IMR-90 (cell line): ENCODE data around the gene KIRREL1.

Experiments
- BHLHE40 ChIP-seq: fragments of 150-350 bp; IDR thresholded peaks from 2 replicates; pipeline ENCODE4 v1.6.1; 2016; ENCODE audit warnings: mild to moderate bottlenecking, low read depth, low read length
- CEBPB ChIP-seq: IDR thresholded peaks from 2 replicates; pipeline ENCODE4 v1.6.1; 2012; ENCODE audit warnings: low read depth, low read length, improper control_type of control experiment
- CHD1 ChIP-seq: IDR thresholded peaks from 2 replicates; pipeline ENCODE4 v1.6.1; 2012; ENCODE audit warnings: low read depth, low read length, improper control_type of control experiment
- CTCF ChIP-seq: conservative IDR thresholded peaks from 2 replicates; pipeline ENCODE4 v1.5.1; 2012; ENCODE audit warnings: mild to moderate bottlenecking, low read depth, low read length, improper control_type of control experiment
- FOS ChIP-seq: fragments of 150-350 bp; IDR thresholded peaks from 2 replicates; pipeline ENCODE4 v1.6.1; 2016; ENCODE audit warnings: low read depth, low read length
- MAFK ChIP-seq: IDR thresholded peaks from 2 replicates; pipeline ENCODE4 v1.6.1; 2012; ENCODE audit warnings: low read depth, low read length, improper control_type of control experiment
- NFE2L2 ChIP-seq: fragments of 150-350 bp; IDR thresholded peaks from 2 replicates; pipeline ENCODE4 v1.6.1; 2016; ENCODE audit warnings: low read depth, mild to moderate bottlenecking, low read length
- POLR2A ChIP-seq: IDR thresholded peaks from 2 replicates; pipeline ENCODE4 v1.6.1; 2012; ENCODE audit warnings: mild to moderate bottlenecking, low read depth, low read length
- RAD21 ChIP-seq: IDR thresholded peaks from 2 replicates; pipeline ENCODE4 v1.6.1; 2012; ENCODE audit warnings: low read length, improper control_type of control experiment
- RCOR1 ChIP-seq: IDR thresholded peaks from 2 replicates; pipeline ENCODE4 v1.6.1; 2012; ENCODE audit warnings: mild to moderate bottlenecking, low read length, improper control_type of control experiment; ENCODE audit not compliant: insufficient replicate concordance
- RFX5 ChIP-seq: IDR thresholded peaks from 2 replicates; pipeline ENCODE4 v1.8.0; 2012; ENCODE audit warnings: low read depth, mild to moderate bottlenecking, low read length, moderate library complexity
- USF2 ChIP-seq: fragments of 150-350 bp; IDR thresholded peaks from 2 replicates; pipeline ENCODE4 v1.6.1; 2017; ENCODE audit warnings: mild to moderate bottlenecking, antibody characterized with exemption, low read length, low read depth
- TF ChIP-seq, protein P1 (sequence below): fragments of 150-350 bp; IDR thresholded peaks from 2 replicates; pipeline ENCODE4 v1.6.1; 2016; ENCODE audit warnings: low read depth, mild to moderate bottlenecking, low read length, moderate library complexity, borderline replicate concordance

GRCh38 chr1:158147869-158148268 is 154.4 kb downstream of the KIRREL1 start:
- TF ChIP-seq POLR2A (no peak), CTCF (no peak), NFE2L2 (no peak), RFX5 (no peak), CHD1 (no peak), MAFK (no peak), FOS (no peak), RCOR1 (no peak), RAD21 (no peak), BHLHE40 (no peak), CEBPB (no peak), USF2 (no peak)
- TF ChIP-seq, protein P1, sequence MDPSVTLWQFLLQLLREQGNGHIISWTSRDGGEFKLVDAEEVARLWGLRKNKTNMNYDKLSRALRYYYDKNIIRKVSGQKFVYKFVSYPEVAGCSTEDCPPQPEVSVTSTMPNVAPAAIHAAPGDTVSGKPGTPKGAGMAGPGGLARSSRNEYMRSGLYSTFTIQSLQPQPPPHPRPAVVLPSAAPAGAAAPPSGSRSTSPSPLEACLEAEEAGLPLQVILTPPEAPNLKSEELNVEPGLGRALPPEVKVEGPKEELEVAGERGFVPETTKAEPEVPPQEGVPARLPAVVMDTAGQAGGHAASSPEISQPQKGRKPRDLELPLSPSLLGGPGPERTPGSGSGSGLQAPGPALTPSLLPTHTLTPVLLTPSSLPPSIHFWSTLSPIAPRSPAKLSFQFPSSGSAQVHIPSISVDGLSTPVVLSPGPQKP: no peak
